Measurements from ENCODE around the gene COMMD9.
A peak's percentile ranks its signal among the peaks of the same experiment; 100 is the strongest.

The COMMD9 gene

GRCh38 chr11:36296884-36297543 lies 7.8 kb upstream of the COMMD9 start:
- WGBS, 2 experiments (ENCODE audit: insufficient coverage in 2 of 2), result 77 to 86% methylated on average over 4 of the region's 8 CpGs
- Histone ChIP-seq H3K36me3 (ENCODE audit: control insufficient read depth, insufficient read depth, low read length) (no peaks in the 10 kb centered on the region), H3K4me1 (ENCODE audit: control insufficient read depth, insufficient read depth, low read length, poor library complexity, severe bottlenecking) (no peaks in the 10 kb centered on the region), H3K27ac (ENCODE audit: low read depth, low read length, severe bottlenecking) (no peak overlapping the region), H3K4me3 (ENCODE audit: extremely low read depth, insufficient read depth, low read length, poor library complexity, severe bottlenecking) (no peak overlapping the region), H3K9me3 (ENCODE audit: control insufficient read depth, low read length) (no peaks in the 10 kb centered on the region)

GRCh38 chr11:36295926-36296325 lies 6.7 kb upstream of the COMMD9 start, which contains the start of gene PRR5L:
Gene PRR5L (plus strand): TSS chr11:36296288. CDS start chr11:36401122, 104,834 bp downstream.
- Histone ChIP-seq H3K27ac (ENCODE audit: low read depth, low read length, severe bottlenecking) (no peak within 1 kb of the TSS), H3K4me1 (ENCODE audit: control insufficient read depth, insufficient read depth, low read length, poor library complexity, severe bottlenecking) (no peaks in the 10 kb centered on the region), H3K36me3 (ENCODE audit: control insufficient read depth, insufficient read depth, low read length) (no peaks in the 10 kb centered on the region), H3K9me3 (ENCODE audit: control insufficient read depth, low read length) (no peaks in the 10 kb centered on the region), H3K4me3 (ENCODE audit: extremely low read depth, insufficient read depth, low read length, poor library complexity, severe bottlenecking) (no peak within 1 kb of the TSS)
- WGBS, 2 experiments (ENCODE audit: insufficient coverage in 2 of 2), result 62 to 73% methylated on average over 2 to 3 of the region's 3 CpGs

GRCh38 chr11:36292311-36292722 lies 3.1 kb upstream of the COMMD9 start:
- WGBS, 2 experiments (ENCODE audit: insufficient coverage in 2 of 2), result 33 to 37% methylated on average over 3 of the region's 4 CpGs
- no peak overlapping the region for H3K4me3 ChIP-seq (ENCODE audit: extremely low read depth, insufficient read depth, low read length, poor library complexity, severe bottlenecking)
- H3K36me3 ChIP-seq (ENCODE audit: control insufficient read depth, insufficient read depth, low read length), result no peaks in the 10 kb centered on the region
- H3K4me1 ChIP-seq (ENCODE audit: control insufficient read depth, insufficient read depth, low read length, poor library complexity, severe bottlenecking), result peaks cover 4% of the 10 kb centered on the region
- H3K27ac ChIP-seq (ENCODE audit: low read depth, low read length, severe bottlenecking), result no peak overlapping the region
- no peaks in the 10 kb centered on the region for H3K9me3 ChIP-seq (ENCODE audit: control insufficient read depth, low read length)

DNA sequence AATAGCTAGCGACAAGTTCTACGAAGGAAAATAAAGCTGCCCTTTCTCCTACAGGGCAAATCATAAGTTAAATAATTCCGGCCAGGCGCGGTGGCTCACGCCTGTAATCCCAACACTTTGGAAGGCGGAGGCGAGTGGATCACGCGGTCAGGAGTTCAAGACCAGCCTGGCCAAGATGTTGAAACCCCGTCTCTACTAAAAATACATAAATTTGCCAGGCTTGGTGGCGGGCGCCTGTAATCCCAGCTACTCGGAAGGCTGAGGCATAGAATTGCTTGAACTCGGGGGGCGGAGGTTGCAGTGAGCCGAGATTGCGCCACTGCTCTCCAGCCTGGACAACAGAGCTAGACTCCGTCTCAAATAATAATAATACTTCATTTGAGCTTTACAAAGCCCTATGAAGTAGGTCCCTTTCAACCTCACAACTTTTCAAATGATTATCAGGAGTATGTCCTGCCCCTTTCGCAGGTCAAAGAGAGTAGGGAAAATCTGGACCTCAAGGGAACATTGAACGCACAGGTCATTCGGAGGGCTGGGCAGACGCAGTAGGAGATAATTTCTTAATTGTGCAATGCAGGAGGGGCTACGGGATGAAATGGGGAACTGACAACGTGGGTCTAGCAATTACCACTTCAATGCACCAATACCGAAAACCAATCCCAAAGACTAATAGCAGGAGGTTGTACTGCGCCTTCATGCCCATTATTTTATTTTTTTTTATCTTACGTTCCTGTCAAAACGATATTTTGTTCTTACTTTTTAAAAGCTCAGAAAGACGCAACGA lies 590 bp downstream of the COMMD9 start:
- Histone ChIP-seq H3K27ac (ENCODE audit: low read depth, low read length, severe bottlenecking) (peak overlapping the region; percentile 32), H3K4me1 (ENCODE audit: control insufficient read depth, insufficient read depth, low read length, poor library complexity, severe bottlenecking) (peaks cover 4% of the 10 kb centered on the region), H3K4me3 (ENCODE audit: extremely low read depth, insufficient read depth, low read length, poor library complexity, severe bottlenecking) (peak overlapping the region; percentile 79), H3K9me3 (ENCODE audit: control insufficient read depth, low read length) (no peaks in the 10 kb centered on the region), H3K36me3 (ENCODE audit: control insufficient read depth, insufficient read depth, low read length) (no peaks in the 10 kb centered on the region)
- WGBS, 2 experiments (ENCODE audit: insufficient coverage in 2 of 2), result 59 to 65% methylated on average over 26 of the region's 31 CpGs

GRCh38 chr11:36282926-36283325 lies 6.3 kb downstream of the COMMD9 start:
- H3K36me3 ChIP-seq (ENCODE audit: control insufficient read depth, insufficient read depth, low read length), result peaks cover 5% of the 10 kb centered on the region
- no peaks in the 10 kb centered on the region for H3K4me1 ChIP-seq (ENCODE audit: control insufficient read depth, insufficient read depth, low read length, poor library complexity, severe bottlenecking)
- H3K27ac ChIP-seq (ENCODE audit: low read depth, low read length, severe bottlenecking), result no peak overlapping the region
- H3K4me3 ChIP-seq (ENCODE audit: extremely low read depth, insufficient read depth, low read length, poor library complexity, severe bottlenecking), result no peak overlapping the region
- no peaks in the 10 kb centered on the region for H3K9me3 ChIP-seq (ENCODE audit: control insufficient read depth, low read length)
- no CpG with 5 or more reads among the region's 1 CpG for WGBS, 2 experiments (ENCODE audit: insufficient coverage in 2 of 2)

DNA sequence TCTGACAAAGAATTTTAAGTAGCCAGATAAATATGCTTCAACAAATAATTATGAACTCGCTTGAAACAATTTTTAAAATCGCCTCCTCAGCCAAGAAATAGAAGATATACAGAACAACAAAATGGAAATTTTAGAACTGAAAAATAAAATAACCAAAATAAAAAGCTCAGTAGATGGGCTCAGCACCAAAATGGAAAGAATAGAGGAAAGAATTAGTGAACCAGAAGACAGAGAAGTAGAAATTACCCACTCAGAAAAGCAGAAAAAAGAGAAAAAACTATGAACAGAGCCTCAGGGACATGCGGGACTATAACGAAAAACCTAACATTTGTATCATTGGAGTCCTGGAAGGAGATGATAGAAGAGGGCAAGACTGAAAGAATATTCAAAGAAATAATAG lies 7.4 kb downstream of the COMMD9 start:
- no peaks in the 10 kb centered on the region for H3K4me1 ChIP-seq (ENCODE audit: control insufficient read depth, insufficient read depth, low read length, poor library complexity, severe bottlenecking)
- no CpG with 5 or more reads among the region's 4 CpGs for WGBS, 2 experiments (ENCODE audit: insufficient coverage in 2 of 2)
- no peak overlapping the region for H3K27ac ChIP-seq (ENCODE audit: low read depth, low read length, severe bottlenecking)
- peaks cover 5% of the 10 kb centered on the region for H3K36me3 ChIP-seq (ENCODE audit: control insufficient read depth, insufficient read depth, low read length)
- no peak overlapping the region for H3K4me3 ChIP-seq (ENCODE audit: extremely low read depth, insufficient read depth, low read length, poor library complexity, severe bottlenecking)
- no peaks in the 10 kb centered on the region for H3K9me3 ChIP-seq (ENCODE audit: control insufficient read depth, low read length)

GRCh38 chr11:36280531-36280930 lies 8.7 kb downstream of the COMMD9 start:
- Histone ChIP-seq H3K9me3 (ENCODE audit: control insufficient read depth, low read length) (no peaks in the 10 kb centered on the region), H3K4me3 (ENCODE audit: extremely low read depth, insufficient read depth, low read length, poor library complexity, severe bottlenecking) (no peak overlapping the region), H3K27ac (ENCODE audit: low read depth, low read length, severe bottlenecking) (no peak overlapping the region), H3K4me1 (ENCODE audit: control insufficient read depth, insufficient read depth, low read length, poor library complexity, severe bottlenecking) (no peaks in the 10 kb centered on the region), H3K36me3 (ENCODE audit: control insufficient read depth, insufficient read depth, low read length) (peaks cover 11% of the 10 kb centered on the region)
- WGBS, 2 experiments (ENCODE audit: insufficient coverage in 2 of 2), result no CpG with 5 or more reads among the region's 1 CpG

DNA sequence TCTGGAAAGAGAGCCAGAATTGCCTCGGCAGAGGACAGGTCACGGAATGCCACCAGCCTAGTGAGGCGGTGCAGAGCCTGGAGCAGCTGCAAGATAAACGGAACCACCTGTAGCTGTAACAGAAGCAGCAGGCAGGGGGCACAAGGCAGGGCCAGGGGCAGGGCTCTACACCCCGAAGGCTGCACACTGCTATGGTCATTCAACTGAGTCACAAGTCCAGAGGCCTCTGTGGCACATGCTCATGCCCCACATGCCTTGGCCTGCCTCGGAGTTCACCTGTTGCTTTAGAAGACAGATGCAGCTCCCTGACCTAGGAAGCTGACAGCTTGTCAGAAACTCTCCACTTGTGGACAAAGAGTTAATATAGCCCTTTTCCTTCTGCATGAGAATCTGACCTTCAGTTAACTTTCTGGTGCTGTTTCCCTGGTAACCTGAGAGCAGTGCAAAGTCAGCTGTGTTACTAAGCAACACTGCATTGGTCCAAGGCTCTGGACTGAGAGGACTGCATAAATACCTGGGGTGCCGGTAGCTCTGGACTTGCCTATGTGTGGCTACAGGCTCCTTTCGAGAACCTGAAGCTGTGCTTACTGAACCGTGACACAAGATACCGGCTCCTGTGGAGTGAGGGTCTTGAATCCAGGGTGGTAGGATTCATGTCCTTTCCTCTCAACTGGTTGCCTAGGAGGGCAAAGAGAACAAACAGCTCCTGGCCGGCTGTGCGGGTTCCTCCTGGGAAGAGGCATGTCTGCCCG lies 10.5 kb downstream of the COMMD9 start:
- Histone ChIP-seq H3K4me3 (ENCODE audit: extremely low read depth, insufficient read depth, low read length, poor library complexity, severe bottlenecking) (no peak overlapping the region), H3K27ac (ENCODE audit: low read depth, low read length, severe bottlenecking) (no peak overlapping the region), H3K36me3 (ENCODE audit: control insufficient read depth, insufficient read depth, low read length) (peaks cover 15% of the 10 kb centered on the region), H3K4me1 (ENCODE audit: control insufficient read depth, insufficient read depth, low read length, poor library complexity, severe bottlenecking) (no peaks in the 10 kb centered on the region), H3K9me3 (ENCODE audit: control insufficient read depth, low read length) (no peaks in the 10 kb centered on the region)
- 79 to 86% methylated on average over 13 of the region's 13 CpGs for WGBS, 2 experiments (ENCODE audit: insufficient coverage in 2 of 2)

- no peaks in the 10 kb centered on the region for H3K9me3 ChIP-seq (ENCODE audit: control insufficient read depth, low read length)
- H3K4me3 ChIP-seq (ENCODE audit: extremely low read depth, insufficient read depth, low read length, poor library complexity, severe bottlenecking), result no peak overlapping the region
- H3K36me3 ChIP-seq (ENCODE audit: control insufficient read depth, insufficient read depth, low read length), result peaks cover 42% of the 10 kb centered on the region
- H3K27ac ChIP-seq (ENCODE audit: low read depth, low read length, severe bottlenecking), result no peak overlapping the region
- 96 to 97% methylated on average over 6 of the region's 7 CpGs for WGBS, 2 experiments (ENCODE audit: insufficient coverage in 2 of 2)
- H3K4me1 ChIP-seq (ENCODE audit: control insufficient read depth, insufficient read depth, low read length, poor library complexity, severe bottlenecking), result no peaks in the 10 kb centered on the region
Observed at GRCh38 chr11:36274414-36274813, 14.8 kb downstream of the COMMD9 start.

DNA sequence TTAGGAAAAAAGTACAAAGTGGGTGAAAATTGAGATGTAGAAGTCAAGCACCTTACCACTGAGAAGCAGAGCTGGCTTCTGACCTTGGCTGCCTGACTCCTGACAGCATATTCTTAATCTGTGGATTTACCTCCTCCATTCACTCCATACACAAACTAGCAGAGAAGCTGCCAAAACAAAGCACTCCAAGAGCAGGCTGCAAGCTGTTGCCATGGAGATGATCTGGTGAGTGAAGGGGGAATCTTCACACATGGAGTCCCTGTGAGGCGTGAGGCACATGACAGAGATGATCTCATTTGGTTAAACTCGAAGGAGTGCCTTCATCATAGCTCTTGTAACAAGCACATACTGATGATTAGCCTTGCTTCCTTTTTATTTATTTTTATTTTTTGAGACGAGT lies 16.1 kb downstream of the COMMD9 start:
- no peak overlapping the region for H3K27ac ChIP-seq (ENCODE audit: low read depth, low read length, severe bottlenecking)
- no peaks in the 10 kb centered on the region for H3K9me3 ChIP-seq (ENCODE audit: control insufficient read depth, low read length)
- no peaks in the 10 kb centered on the region for H3K4me1 ChIP-seq (ENCODE audit: control insufficient read depth, insufficient read depth, low read length, poor library complexity, severe bottlenecking)
- H3K4me3 ChIP-seq (ENCODE audit: extremely low read depth, insufficient read depth, low read length, poor library complexity, severe bottlenecking), result no peak overlapping the region
- 78 to 82% methylated on average over 3 of the region's 3 CpGs for WGBS, 2 experiments (ENCODE audit: insufficient coverage in 2 of 2)
- peaks cover 42% of the 10 kb centered on the region for H3K36me3 ChIP-seq (ENCODE audit: control insufficient read depth, insufficient read depth, low read length)

Measured in mesodermal cell (in vitro differentiated cells).